H1 (cell line): ENCODE measurements around the gene JTB.

ENCODE experiments used
- BCL11A ChIP-seq, 2 experiments: IDR thresholded peaks; one replicate each; pipeline ENCODE4 v1.6.1; 2011; ENCODE audit warnings: low read depth in 2 of 2, low read length in 2 of 2, mild to moderate bottlenecking in 2 of 2
- CEBPB ChIP-seq: IDR thresholded peaks from 2 replicates; pipeline ENCODE4 v1.6.1; 2012; ENCODE audit warnings: low read depth, low read length
- CHD1 ChIP-seq: IDR thresholded peaks from 2 replicates; pipeline ENCODE4 v1.6.1; 2012; ENCODE audit warnings: low read depth, low read length, improper control_type of control experiment
- CTCF ChIP-seq, 3 experiments: IDR thresholded peaks; 1 replicate in 2 of 3; 2 replicates in 1 of 3; pipeline versions ENCODE4 v1.5.1 to v1.6.1; 2011; ENCODE audit warnings: low read length in 3 of 3, mild to moderate bottlenecking in 3 of 3, inconsistent platforms in 2 of 3, low read depth in 1 of 3, moderate library complexity in 1 of 3; ENCODE audit not compliant: insufficient read depth in 1 of 3; ENCODE audit errors: control extremely low read depth in 1 of 3
- EP300 ChIP-seq, 2 experiments: IDR thresholded peaks; 1 replicate in 1 of 2; 2 replicates in 1 of 2; pipeline ENCODE4 v1.6.1; 2011 to 2012; ENCODE audit warnings: low read depth in 2 of 2, low read length in 2 of 2, mild to moderate bottlenecking in 2 of 2, borderline replicate concordance in 1 of 2, inconsistent platforms in 1 of 2, moderate library complexity in 1 of 2
- MAFK ChIP-seq: IDR thresholded peaks from 2 replicates; pipeline ENCODE4 v1.6.1; 2012; ENCODE audit warnings: low read depth, mild to moderate bottlenecking, improper control_type of control experiment, low read length
- PHF8 ChIP-seq: fragments of 200-600 bp; sonication (generic); conservative IDR thresholded peaks from 2 replicates; pipeline ENCODE4 v1.7.1; 2012; ENCODE audit warnings: low read depth, mild to moderate bottlenecking, inconsistent platforms, low read length, moderate library complexity
- POLR2A ChIP-seq, 2 experiments: IDR thresholded peaks; 1 replicate in 1 of 2; 2 replicates in 1 of 2; pipeline ENCODE4 v1.6.1; 2011; ENCODE audit warnings: low read depth in 2 of 2, low read length in 2 of 2, mild to moderate bottlenecking in 2 of 2; ENCODE audit errors: control extremely low read depth in 1 of 2
- POLR2AphosphoS5 ChIP-seq: IDR thresholded peaks from 2 replicates; pipeline ENCODE4 v1.6.1; 2011; ENCODE audit warnings: low read depth, low read length
- ZNF274 ChIP-seq: IDR thresholded peaks from 2 replicates; pipeline ENCODE4 v1.7.0; 2012; ENCODE audit warnings: low read length, borderline replicate concordance; ENCODE audit errors: extremely low read depth

GRCh38 chr1:154012129-154012528 is 34.7 kb upstream of the JTB start:
- no peak for TF ChIP-seq PHF8
- TF ChIP-seq CHD1, result no peak
- TF ChIP-seq CEBPB, result no peak
- no peak for TF ChIP-seq MAFK
- TF ChIP-seq EP300 (IDR thresholded peaks at IDR 0.05; ENCODE audit: borderline replicate concordance in 1 of 2, low read depth in 2 of 2, low read length in 2 of 2), result no peak
- no peak for TF ChIP-seq CTCF (IDR thresholded peaks at IDR 0.05; ENCODE audit: control extremely low read depth in 1 of 3, insufficient read depth in 1 of 3, low read depth in 1 of 3, low read length in 3 of 3)
- TF ChIP-seq POLR2A (IDR thresholded peaks at IDR 0.05; ENCODE audit: control extremely low read depth in 1 of 2, low read depth in 2 of 2, low read length in 2 of 2), result no peak
- TF ChIP-seq ZNF274, result no peak
- no peak for TF ChIP-seq POLR2AphosphoS5
- TF ChIP-seq BCL11A (IDR thresholded peaks at IDR 0.05; ENCODE audit: low read depth in 2 of 2, low read length in 2 of 2), result no peak
